Dedifferentiated amniotic fluid mesenchymal stem cell (primary cell): ENCODE results near the gene CDH12.
"Not testable (repeated sequence)": the region's sequence is repeated elsewhere in the genome, so short reads cannot be mapped to it uniquely, and the experiment has no call there.

ENCODE experiments used
- DNase-seq: peaks from one replicate; pipeline ENCODE4 v3.0.0-alpha.2; 2016; ENCODE audit errors: extremely low spot score

CDH12 gene

GRCh38 chr5:22012893-22013292 lies 840.3 kb downstream of the CDH12 start:
- DNase-seq: not testable (repeated sequence)

- not testable (repeated sequence) for DNase-seq
Observed at GRCh38 chr5:22010808-22011207, 842.3 kb downstream of the CDH12 start.

GRCh38 chr5:22001097-22001496 lies 852.0 kb downstream of the CDH12 start:
- not testable (repeated sequence) for DNase-seq

- not testable (repeated sequence) for DNase-seq
Observed at GRCh38 chr5:21985799-21986198, 867.3 kb downstream of the CDH12 start.

GRCh38 chr5:21951571-21951970 lies 901.6 kb downstream of the CDH12 start:
- DNase-seq: not testable (repeated sequence)

- no peak for DNase-seq
Observed at GRCh38 chr5:21931116-21931515, 922.0 kb downstream of the CDH12 start.

- DNase-seq: peak; percentile 50
Observed at GRCh38 chr5:21919414-21920022, 933.6 kb downstream of the CDH12 start.

- no peak for DNase-seq
Observed at GRCh38 chr5:21918451-21918850, 934.7 kb downstream of the CDH12 start.

GRCh38 chr5:21910731-21911130 lies 942.4 kb downstream of the CDH12 start:
- no peak for DNase-seq

- DNase-seq: no peak
Observed at GRCh38 chr5:21895766-21896350, 957.3 kb downstream of the CDH12 start.

- no peak for DNase-seq
Observed at GRCh38 chr5:21893161-21893560, 960.0 kb downstream of the CDH12 start.

- DNase-seq: no peak
Observed at GRCh38 chr5:21889581-21889980, 963.6 kb downstream of the CDH12 start.

- DNase-seq: no peak
Observed at GRCh38 chr5:21882074-21882745, 970.9 kb downstream of the CDH12 start.

GRCh38 chr5:21880164-21880563 lies 973.0 kb downstream of the CDH12 start:
- no peak for DNase-seq

- no peak for DNase-seq
Observed at GRCh38 chr5:21862986-21863385, 990.2 kb downstream of the CDH12 start.

- no peak for DNase-seq
Observed at GRCh38 chr5:21858441-21858840, 994.7 kb downstream of the CDH12 start.

- DNase-seq: no peak
Observed at GRCh38 chr5:21856987-21857386, 996.2 kb downstream of the CDH12 start.

- no peak for DNase-seq
Observed at GRCh38 chr5:21847300-21847699, 1005.8 kb downstream of the CDH12 start.

GRCh38 chr5:21844960-21845359 lies 1008.2 kb downstream of the CDH12 start:
- no peak for DNase-seq

GRCh38 chr5:21834863-21835262 lies 1018.3 kb downstream of the CDH12 start:
- no peak for DNase-seq

- DNase-seq: no peak
Observed at GRCh38 chr5:21831145-21831787, 1021.9 kb downstream of the CDH12 start.

- DNase-seq: no peak
Observed at GRCh38 chr5:21826884-21827283, 1026.3 kb downstream of the CDH12 start.

GRCh38 chr5:21823588-21823987 lies 1029.6 kb downstream of the CDH12 start:
- no peak for DNase-seq
